Neural cell (in vitro differentiated cells): Measurements from ENCODE around the gene DNM1. TPM values are rescaled to one million over a fixed set of nuclear protein-coding genes. Genes with fewer than 3 reads are reported as not detected.

ENCODE experiments used
- H2AFZ ChIP-seq: fragments of 200-600, 300-800 bp; sonication (generic), shearing (Covaris generic); 2 replicates; pipeline ENCODE4 v1.6.0; 2014; ENCODE audit warnings: low read depth, mild to moderate bottlenecking, antibody characterized with exemption, low read length, moderate library complexity
- H3F3A ChIP-seq: fragments of 200-600 bp; shearing (Covaris generic); 2 replicates; pipeline ENCODE4 v1.6.1; 2016; ENCODE audit warnings: mild to moderate bottlenecking, moderate library complexity, mixed read lengths, antibody characterized with exemption, low read length; ENCODE audit not compliant: insufficient read depth, poor library complexity, severe bottlenecking
- H3K27ac ChIP-seq: fragments of 200-600, 300-800 bp; sonication (generic), shearing (Covaris generic); 2 replicates; pipeline ENCODE4 v1.5.1; 2014; ENCODE audit warnings: mild to moderate bottlenecking, low read length, moderate library complexity
- H3K27me3 ChIP-seq: fragments of 300-800, 200-600 bp; sonication (generic), shearing (Covaris generic); 2 replicates; pipeline ENCODE4 v1.6.0; 2014; ENCODE audit warnings: mild to moderate bottlenecking, low read depth, low read length, moderate library complexity; ENCODE audit not compliant: insufficient read depth
- H3K36me3 ChIP-seq: fragments of 300-800, 200-600 bp; sonication (generic), shearing (Covaris generic); 2 replicates; pipeline ENCODE4 v1.5.1; 2014; ENCODE audit warnings: mild to moderate bottlenecking, antibody characterized with exemption, low read length, moderate library complexity; ENCODE audit not compliant: insufficient read depth
- H3K4me2 ChIP-seq: fragments of 300-800, 200-600 bp; sonication (generic), shearing (Covaris generic); 2 replicates; pipeline ENCODE4 v1.6.0; 2014; ENCODE audit warnings: mild to moderate bottlenecking, low read length
- H3K4me3 ChIP-seq: fragments of 300-800, 200-600 bp; sonication (generic), shearing (Covaris generic); 2 replicates; pipeline ENCODE4 v1.5.1; 2014; ENCODE audit warnings: mild to moderate bottlenecking, low read length, moderate library complexity
- H3K79me2 ChIP-seq: fragments of 200-600 bp; shearing (Covaris generic); replicated peaks from 2 replicates; pipeline ENCODE4 v1.6.0; 2014; ENCODE audit warnings: mild to moderate bottlenecking, low read length, moderate library complexity; ENCODE audit not compliant: insufficient read depth
- H3K9ac ChIP-seq: fragments of 300-800, 200-600 bp; sonication (generic), shearing (Covaris generic); 2 replicates; pipeline ENCODE4 v1.6.1; 2016; ENCODE audit warnings: mild to moderate bottlenecking, low read length, mixed read lengths
- H3K9me2 ChIP-seq: fragments of 200-600 bp; shearing (Covaris generic); 2 replicates; pipeline ENCODE4 v1.6.1; 2016; ENCODE audit warnings: mild to moderate bottlenecking, low read length, mixed read lengths; ENCODE audit not compliant: insufficient read depth
- H3K9me3 ChIP-seq: fragments of 200-600, 300-800 bp; sonication (generic), shearing (Covaris generic); 2 replicates; pipeline ENCODE4 v1.6.1; 2016; ENCODE audit warnings: mild to moderate bottlenecking, mixed run types, low read length, moderate library complexity, mixed read lengths
- H4K20me1 ChIP-seq: fragments of 200-600 bp; shearing (Covaris generic); 2 replicates; pipeline ENCODE4 v1.6.1; 2016; ENCODE audit warnings: mild to moderate bottlenecking, mixed run types; ENCODE audit not compliant: insufficient read depth
- EP300 ChIP-seq: fragments of 450-650 bp; conservative IDR thresholded peaks from 2 replicates; pipeline ENCODE4 v1.6.1; 2014; ENCODE audit warnings: antibody characterized with exemption, mild to moderate bottlenecking, moderate library complexity; ENCODE audit not compliant: poor library complexity, severe bottlenecking
- EZH2 ChIP-seq: fragments of 200-600, 300-800 bp; shearing (Covaris generic), sonication (generic); IDR thresholded peaks from 2 replicates; pipeline ENCODE4 v1.6.1; 2014; ENCODE audit warnings: antibody characterized with exemption, low read length, borderline replicate concordance, mild to moderate bottlenecking; ENCODE audit not compliant: insufficient read depth, poor library complexity, severe bottlenecking
- POLR2AphosphoS5 ChIP-seq: IDR thresholded peaks from 2 replicates; pipeline ENCODE4 v1.6.1; 2012
- SMC3 ChIP-seq: fragments of 450-650 bp; conservative IDR thresholded peaks from 2 replicates; pipeline ENCODE4 v1.6.1; 2014; ENCODE audit warnings: antibody characterized with exemption, mild to moderate bottlenecking, moderate library complexity; ENCODE audit not compliant: poor library complexity
- TAF1 ChIP-seq: IDR thresholded peaks from 2 replicates; pipeline ENCODE4 v1.6.1; 2012; ENCODE audit warnings: low read depth
- polyA plus RNA-seq: library from polyadenylated mRNA; depleted of rRNA; stranded (reverse); fragments of >200 nt; gene quantifications from 2 replicates; pipeline ENCODE4 v1.2.3, GENCODE V29; 2014
- TF ChIP-seq, protein P1 (sequence below): fragments of 450-650 bp; IDR thresholded peaks from 2 replicates; pipeline ENCODE4 v1.5.1; 2014; ENCODE audit warnings: antibody characterized with exemption, mild to moderate bottlenecking, moderate library complexity; ENCODE audit not compliant: poor library complexity, severe bottlenecking
- TF ChIP-seq, protein P2 (sequence below): IDR thresholded peaks from 2 replicates; pipeline ENCODE4 v1.6.1; 2012; ENCODE audit warnings: borderline replicate concordance

The DNM1 gene
- polyA plus RNA-seq, 1 donor from 2014 or later: 104 TPM

DNA sequence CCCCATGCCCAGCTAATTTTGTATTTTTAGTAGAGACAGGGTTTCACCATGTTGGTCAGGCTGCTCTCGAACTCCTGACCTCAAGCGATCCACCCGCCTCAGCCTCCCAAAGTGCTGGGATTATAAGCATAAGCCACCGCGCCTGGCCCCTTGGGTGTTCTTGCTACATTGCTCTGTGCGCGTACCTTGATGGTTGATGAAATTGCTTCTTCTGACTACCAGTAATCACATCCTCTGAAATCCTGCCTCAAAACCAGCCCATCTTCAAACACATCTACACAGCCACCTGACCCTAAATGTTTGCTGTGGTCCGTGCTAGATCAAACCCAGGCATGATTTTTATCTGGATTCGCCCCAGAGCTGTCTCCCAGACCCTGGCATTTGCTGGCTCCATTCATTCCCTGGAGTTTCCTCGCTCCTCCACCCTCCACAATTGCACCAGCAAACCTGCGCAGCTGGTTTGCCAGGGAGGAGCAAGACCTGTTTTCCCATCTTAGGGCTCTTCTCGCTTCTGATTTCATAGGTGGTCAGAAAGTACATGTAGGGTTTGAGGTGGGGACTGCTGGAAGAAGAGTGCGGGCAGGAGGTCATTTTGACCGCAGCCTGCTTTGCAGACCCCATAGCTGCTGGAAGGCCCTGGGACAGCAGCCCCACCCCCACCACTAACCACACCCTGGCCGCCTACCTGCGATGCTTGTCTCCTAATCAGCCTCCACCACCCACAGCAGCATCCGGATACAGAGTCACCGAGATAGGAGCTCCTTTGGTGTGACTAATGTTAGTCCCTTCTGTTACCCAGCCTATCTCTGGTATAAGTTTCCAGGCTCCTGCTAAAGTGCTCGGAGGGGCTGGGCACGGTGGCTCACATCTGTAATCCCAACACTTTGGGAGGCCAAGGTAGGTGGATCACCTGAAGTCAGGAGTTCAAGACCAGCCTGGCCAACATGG, 95.6 kb downstream of the DNM1 start:
- Histone ChIP-seq H3K9ac (no peak overlapping the region), H3K79me2 (no peaks in the 10 kb centered on the region), H2AFZ (no peak overlapping the region), H3K27ac (no peak overlapping the region), H3K9me2 (no peaks in the 10 kb centered on the region), H3K36me3 (no peaks in the 10 kb centered on the region), H4K20me1 (no peaks in the 10 kb centered on the region), H3F3A (no peaks in the 10 kb centered on the region), H3K9me3 (no peaks in the 10 kb centered on the region), H3K4me2 (no peak overlapping the region), H3K4me3 (no peak overlapping the region), H3K27me3 (no peaks in the 10 kb centered on the region)
- TF ChIP-seq, protein P1, sequence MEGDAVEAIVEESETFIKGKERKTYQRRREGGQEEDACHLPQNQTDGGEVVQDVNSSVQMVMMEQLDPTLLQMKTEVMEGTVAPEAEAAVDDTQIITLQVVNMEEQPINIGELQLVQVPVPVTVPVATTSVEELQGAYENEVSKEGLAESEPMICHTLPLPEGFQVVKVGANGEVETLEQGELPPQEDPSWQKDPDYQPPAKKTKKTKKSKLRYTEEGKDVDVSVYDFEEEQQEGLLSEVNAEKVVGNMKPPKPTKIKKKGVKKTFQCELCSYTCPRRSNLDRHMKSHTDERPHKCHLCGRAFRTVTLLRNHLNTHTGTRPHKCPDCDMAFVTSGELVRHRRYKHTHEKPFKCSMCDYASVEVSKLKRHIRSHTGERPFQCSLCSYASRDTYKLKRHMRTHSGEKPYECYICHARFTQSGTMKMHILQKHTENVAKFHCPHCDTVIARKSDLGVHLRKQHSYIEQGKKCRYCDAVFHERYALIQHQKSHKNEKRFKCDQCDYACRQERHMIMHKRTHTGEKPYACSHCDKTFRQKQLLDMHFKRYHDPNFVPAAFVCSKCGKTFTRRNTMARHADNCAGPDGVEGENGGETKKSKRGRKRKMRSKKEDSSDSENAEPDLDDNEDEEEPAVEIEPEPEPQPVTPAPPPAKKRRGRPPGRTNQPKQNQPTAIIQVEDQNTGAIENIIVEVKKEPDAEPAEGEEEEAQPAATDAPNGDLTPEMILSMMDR: no peak
- TF ChIP-seq, protein P2, sequence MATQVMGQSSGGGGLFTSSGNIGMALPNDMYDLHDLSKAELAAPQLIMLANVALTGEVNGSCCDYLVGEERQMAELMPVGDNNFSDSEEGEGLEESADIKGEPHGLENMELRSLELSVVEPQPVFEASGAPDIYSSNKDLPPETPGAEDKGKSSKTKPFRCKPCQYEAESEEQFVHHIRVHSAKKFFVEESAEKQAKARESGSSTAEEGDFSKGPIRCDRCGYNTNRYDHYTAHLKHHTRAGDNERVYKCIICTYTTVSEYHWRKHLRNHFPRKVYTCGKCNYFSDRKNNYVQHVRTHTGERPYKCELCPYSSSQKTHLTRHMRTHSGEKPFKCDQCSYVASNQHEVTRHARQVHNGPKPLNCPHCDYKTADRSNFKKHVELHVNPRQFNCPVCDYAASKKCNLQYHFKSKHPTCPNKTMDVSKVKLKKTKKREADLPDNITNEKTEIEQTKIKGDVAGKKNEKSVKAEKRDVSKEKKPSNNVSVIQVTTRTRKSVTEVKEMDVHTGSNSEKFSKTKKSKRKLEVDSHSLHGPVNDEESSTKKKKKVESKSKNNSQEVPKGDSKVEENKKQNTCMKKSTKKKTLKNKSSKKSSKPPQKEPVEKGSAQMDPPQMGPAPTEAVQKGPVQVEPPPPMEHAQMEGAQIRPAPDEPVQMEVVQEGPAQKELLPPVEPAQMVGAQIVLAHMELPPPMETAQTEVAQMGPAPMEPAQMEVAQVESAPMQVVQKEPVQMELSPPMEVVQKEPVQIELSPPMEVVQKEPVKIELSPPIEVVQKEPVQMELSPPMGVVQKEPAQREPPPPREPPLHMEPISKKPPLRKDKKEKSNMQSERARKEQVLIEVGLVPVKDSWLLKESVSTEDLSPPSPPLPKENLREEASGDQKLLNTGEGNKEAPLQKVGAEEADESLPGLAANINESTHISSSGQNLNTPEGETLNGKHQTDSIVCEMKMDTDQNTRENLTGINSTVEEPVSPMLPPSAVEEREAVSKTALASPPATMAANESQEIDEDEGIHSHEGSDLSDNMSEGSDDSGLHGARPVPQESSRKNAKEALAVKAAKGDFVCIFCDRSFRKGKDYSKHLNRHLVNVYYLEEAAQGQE: no peak
- TF ChIP-seq POLR2AphosphoS5 (no peak), EP300 (no peak), EZH2 (no peak), TAF1 (no peak)

DNA sequence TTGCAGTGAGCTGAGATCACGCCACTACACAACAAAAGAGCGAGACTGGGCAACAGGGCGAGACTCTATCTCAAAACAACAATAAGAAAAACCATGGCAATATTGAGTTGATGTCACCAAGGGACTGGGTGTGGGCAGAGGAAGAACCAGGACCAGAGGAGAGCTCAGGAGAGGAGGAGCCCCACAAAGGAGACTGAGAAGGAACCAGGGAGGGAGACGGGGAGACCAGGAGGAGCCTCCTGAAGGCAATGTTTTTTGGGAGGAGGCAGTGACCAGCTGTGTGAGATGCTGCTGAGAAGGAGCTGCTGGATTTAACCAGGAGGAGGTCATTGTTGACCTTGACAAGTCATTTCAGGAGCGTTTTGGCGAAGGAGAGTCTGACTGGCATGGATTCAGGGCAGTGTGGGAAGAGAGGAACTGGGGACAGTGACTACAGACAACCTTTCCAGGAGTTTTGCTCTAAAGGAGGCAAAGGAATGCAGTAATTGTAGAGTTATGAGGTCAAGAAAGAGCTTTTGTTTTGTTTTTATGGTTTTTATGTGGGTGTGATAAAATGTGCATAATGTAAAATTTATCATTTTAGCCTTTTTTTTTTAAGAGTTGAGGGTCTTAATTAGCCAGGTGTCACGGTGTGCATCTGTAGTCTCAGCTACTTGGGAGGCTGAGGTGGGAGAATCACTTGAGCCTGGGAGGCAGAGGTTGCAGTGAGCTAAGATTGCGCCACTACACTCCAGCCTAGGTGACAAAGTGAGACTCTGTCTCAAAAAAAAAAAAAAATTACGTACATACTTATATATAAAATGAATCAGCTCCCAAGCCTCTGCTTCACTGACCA, 101.2 kb downstream of the DNM1 start:
- H3K79me2 ChIP-seq: no peaks in the 10 kb centered on the region
- H3K4me2 ChIP-seq: no peak overlapping the region
- no peak overlapping the region for H3K4me3 ChIP-seq
- H3K36me3 ChIP-seq: no peaks in the 10 kb centered on the region
- H3F3A ChIP-seq: no peaks in the 10 kb centered on the region
- H3K9me3 ChIP-seq: no peaks in the 10 kb centered on the region
- TF ChIP-seq TAF1 (no peak), SMC3 (no peak), POLR2AphosphoS5 (no peak)
- TF ChIP-seq, protein P2: no peak
- no peaks in the 10 kb centered on the region for H3K9me2 ChIP-seq
- no peaks in the 10 kb centered on the region for H3K27me3 ChIP-seq
- H3K9ac ChIP-seq: no peak overlapping the region
- no peaks in the 10 kb centered on the region for H4K20me1 ChIP-seq
- H3K27ac ChIP-seq: no peak overlapping the region
- no peak overlapping the region for H2AFZ ChIP-seq
